ENCODE data around the gene HIRIP3.

DNA sequence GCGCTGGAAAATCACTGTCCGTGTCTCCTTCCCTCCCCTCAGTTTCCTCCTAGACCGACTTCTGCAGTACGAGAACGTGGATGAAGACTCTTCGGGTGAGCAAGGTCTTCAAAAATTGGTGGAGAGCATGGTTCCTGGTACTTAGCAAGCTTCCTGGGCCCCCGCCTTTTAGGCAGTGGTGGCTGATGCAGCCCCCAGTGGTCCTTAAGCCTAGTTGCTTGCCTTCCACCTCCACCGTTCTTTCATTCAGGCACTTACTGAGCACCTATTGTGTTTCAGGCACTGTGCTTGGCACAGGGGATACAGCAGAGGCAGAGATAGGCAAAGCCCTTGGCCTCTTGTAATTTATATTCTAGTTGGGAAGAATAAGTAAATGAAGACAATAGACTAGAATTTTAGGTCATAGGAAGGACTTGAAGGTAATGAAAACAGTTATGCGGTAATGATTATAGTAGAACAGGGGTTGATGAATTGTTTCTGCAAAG, 1.4 kb upstream of the HIRIP3 start:
- TF ChIP-seq, protein P1, sequence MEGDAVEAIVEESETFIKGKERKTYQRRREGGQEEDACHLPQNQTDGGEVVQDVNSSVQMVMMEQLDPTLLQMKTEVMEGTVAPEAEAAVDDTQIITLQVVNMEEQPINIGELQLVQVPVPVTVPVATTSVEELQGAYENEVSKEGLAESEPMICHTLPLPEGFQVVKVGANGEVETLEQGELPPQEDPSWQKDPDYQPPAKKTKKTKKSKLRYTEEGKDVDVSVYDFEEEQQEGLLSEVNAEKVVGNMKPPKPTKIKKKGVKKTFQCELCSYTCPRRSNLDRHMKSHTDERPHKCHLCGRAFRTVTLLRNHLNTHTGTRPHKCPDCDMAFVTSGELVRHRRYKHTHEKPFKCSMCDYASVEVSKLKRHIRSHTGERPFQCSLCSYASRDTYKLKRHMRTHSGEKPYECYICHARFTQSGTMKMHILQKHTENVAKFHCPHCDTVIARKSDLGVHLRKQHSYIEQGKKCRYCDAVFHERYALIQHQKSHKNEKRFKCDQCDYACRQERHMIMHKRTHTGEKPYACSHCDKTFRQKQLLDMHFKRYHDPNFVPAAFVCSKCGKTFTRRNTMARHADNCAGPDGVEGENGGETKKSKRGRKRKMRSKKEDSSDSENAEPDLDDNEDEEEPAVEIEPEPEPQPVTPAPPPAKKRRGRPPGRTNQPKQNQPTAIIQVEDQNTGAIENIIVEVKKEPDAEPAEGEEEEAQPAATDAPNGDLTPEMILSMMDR (IDR thresholded peaks at IDR 0.05), result no peak
- TF ChIP-seq POLR2AphosphoS5 (IDR thresholded peaks at IDR 0.05; ENCODE audit: insufficient read depth in 1 of 2, low read depth in 1 of 2) (no peak), POLR2A (IDR thresholded peaks at IDR 0.05) (no peak)
